ENCODE results near the gene ALPL.

- TF ChIP-seq CTCF (optimal IDR thresholded peaks at IDR 0.05 in 1 of 3, IDR thresholded peaks at IDR 0.05 in 1 of 3, conservative IDR thresholded peaks at IDR 0.05 in 1 of 3; ENCODE audit: extremely low read depth in 1 of 3, insufficient read depth in 2 of 3, low read length in 3 of 3): no peak
- no peak for TF ChIP-seq EZH2 (IDR thresholded peaks at IDR 0.05; ENCODE audit: low read length)
Observed at GRCh38 chr1:21623410-21623961, 114.3 kb downstream of the ALPL start.
